CD4-positive, alpha-beta memory T cell (primary cell): ENCODE results near the gene GYS1. TPM values are rescaled to one million over a fixed set of nuclear protein-coding genes. Genes with fewer than 3 reads are reported as not detected.
A peak's percentile ranks its signal among the peaks of the same experiment; 100 is the strongest.
"Not testable (repeated sequence)": the region's sequence is repeated elsewhere in the genome, so short reads cannot be mapped to it uniquely, and the experiment has no call there.

Source experiments
- CTCF ChIA-PET: fragments of 350-600 bp; sonication (Branson Sonifier 250); formaldehyde crosslinking; loops from one replicate; lab custom pipeline; 2021; ENCODE audit warnings: inconsistent platforms; ENCODE audit not compliant: partially characterized antibody; lab: Charles Lee
- POLR2A ChIA-PET: fragments of 350-600 bp; sonication (Branson Sonifier 250); formaldehyde crosslinking; loops from one replicate; lab custom pipeline; 2021; ENCODE audit not compliant: partially characterized antibody; lab: Charles Lee
- DNase-seq, 5 donors: peaks; one replicate each; pipeline versions ENCODE4 v3.0.0 to v3.0.0-alpha.2; 2020 to 2022; ENCODE audit warnings: mixed read lengths in 1 of 5
- H3K27ac ChIP-seq: one replicate; pipeline ENCODE4 v1.7.0; 2013; ENCODE audit warnings: low read depth, low read length
- H3K27me3 ChIP-seq: 2 replicates; pipeline ENCODE4 v1.7.0; 2013; ENCODE audit warnings: mild to moderate bottlenecking, low read length, moderate library complexity; ENCODE audit not compliant: insufficient read depth
- H3K36me3 ChIP-seq: 2 replicates; pipeline ENCODE4 v1.7.0; 2013; ENCODE audit warnings: mild to moderate bottlenecking, low read length, moderate library complexity; ENCODE audit not compliant: insufficient read depth
- H3K4me1 ChIP-seq: 2 replicates; pipeline ENCODE4 v1.7.0; 2013; ENCODE audit warnings: mild to moderate bottlenecking, low read length, moderate library complexity; ENCODE audit not compliant: insufficient read depth
- H3K4me3 ChIP-seq, 2 donors: one replicate each; pipeline ENCODE4 v1.7.0; 2013; ENCODE audit warnings: low read length in 2 of 2, mild to moderate bottlenecking in 1 of 2
- H3K9me3 ChIP-seq, 2 donors: one replicate each; pipeline ENCODE4 v1.7.0; 2013; ENCODE audit warnings: low read length in 2 of 2, control low read depth in 1 of 2; ENCODE audit not compliant: control insufficient read depth in 1 of 2
- H3K27ac Mint-ChIP-seq, 7 donors: one replicate each; pipeline ENCODE4 v1.8.0; 2020 to 2021; ENCODE audit warnings: mixed read lengths in 7 of 7, mild to moderate bottlenecking in 6 of 7, inconsistent platforms in 3 of 7, moderate library complexity in 3 of 7
- H3K27me3 Mint-ChIP-seq, 2 donors: one replicate each; pipeline ENCODE4 v1.8.0; 2020 to 2021; ENCODE audit warnings: mixed read lengths in 2 of 2
- H3K36me3 Mint-ChIP-seq, 2 donors: one replicate each; pipeline ENCODE4 v1.8.0; 2020 to 2021; ENCODE audit warnings: mixed read lengths in 2 of 2, inconsistent platforms in 1 of 2, mild to moderate bottlenecking in 1 of 2
- H3K4me1 Mint-ChIP-seq, 4 donors: one replicate each; pipeline ENCODE4 v1.8.0; 2020 to 2021; ENCODE audit warnings: mixed read lengths in 4 of 4, mild to moderate bottlenecking in 1 of 4
- H3K4me3 Mint-ChIP-seq, 8 donors: one replicate each; pipeline ENCODE4 v1.8.0; 2020 to 2021; ENCODE audit warnings: mixed read lengths in 8 of 8, mild to moderate bottlenecking in 7 of 8, moderate library complexity in 6 of 8, inconsistent platforms in 3 of 8
- H3K9me3 Mint-ChIP-seq, 8 donors: one replicate each; pipeline ENCODE4 v1.8.0; 2020 to 2021; ENCODE audit warnings: mixed read lengths in 8 of 8, mild to moderate bottlenecking in 5 of 8, inconsistent platforms in 3 of 8, moderate library complexity in 1 of 8
- intact Hi-C: fragments of 100-400 bp; cut with micrococcal nuclease; formaldehyde crosslinking; loops from one replicate; pipeline ENCODE4 v1.15.1; 2023
- polyA plus RNA-seq, 2 donors: library from polyadenylated mRNA; unstranded; fragments of 300-500 nt; fragmentation: Illumina TruSeq; gene quantifications; one replicate each; pipeline ENCODE4 v1.2.3, GENCODE V29; 2021
- total RNA-seq, 2 experiments: library from RNA; stranded (reverse); gene quantifications; one replicate each; pipeline ENCODE4 v1.2.3, GENCODE V29; 2021

The GYS1 gene
- total RNA-seq (10 to 100 TPM; 56.2 to 56.4 TPM), polyA plus RNA-seq (10 to 100 TPM; 30.6 to 31.4 TPM)

DNA sequence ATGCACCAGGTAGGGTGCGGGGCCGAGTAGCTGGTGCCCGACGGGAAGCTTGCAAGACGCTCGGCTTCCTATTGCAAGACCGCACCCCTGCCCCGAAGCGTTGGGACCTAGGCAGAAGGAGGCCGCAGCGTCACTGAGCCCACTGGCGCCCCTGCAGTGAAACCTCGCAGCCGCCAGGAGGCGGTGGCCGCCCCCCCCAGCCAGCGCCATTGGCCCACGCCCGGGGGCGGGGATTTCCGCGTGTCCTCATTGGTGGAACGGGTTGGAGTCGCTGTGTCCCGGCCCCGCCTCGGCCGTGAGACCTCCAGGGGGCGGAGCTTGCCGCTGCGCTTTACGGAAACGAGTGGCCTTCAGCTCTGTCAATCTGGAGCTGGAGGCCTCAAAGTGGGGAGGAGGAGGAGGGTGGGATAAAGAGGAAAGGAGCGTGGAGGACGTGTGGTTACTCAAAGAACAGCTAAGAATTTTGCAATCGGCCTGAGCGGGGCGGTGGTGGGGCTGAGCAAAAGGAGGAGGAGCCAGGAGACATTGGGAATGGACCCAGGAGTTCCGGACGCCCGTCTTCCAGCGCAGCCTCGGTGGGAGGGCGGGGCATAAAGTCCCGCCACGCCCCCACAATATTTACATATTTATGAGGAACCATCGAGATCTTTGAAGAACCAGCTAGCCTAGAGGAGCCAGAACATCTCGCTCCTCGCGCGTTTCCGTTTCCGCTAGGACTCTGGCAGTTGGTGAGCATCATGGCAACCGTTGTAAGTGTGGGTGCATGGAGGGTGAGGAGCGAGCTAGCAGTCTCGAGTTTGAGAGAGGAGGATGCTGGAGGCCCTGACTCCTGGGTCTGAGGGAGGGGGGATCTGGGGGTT lies at the start of gene GYS1, which contains the start of gene RUVBL2:
Gene GYS1, minus strand, starts transcription at position 135 of the 860 bp plus-strand sequence. CDS start 197 bp downstream, outside the sequence.
Gene RUVBL2, plus strand, starts transcription at position 713 of the 860 bp plus-strand sequence. Its CDS starts 25 bp downstream, at position 738.
- Histone ChIP-seq H3K4me1 (peaks cover 30% of the 10 kb centered on the region), H3K9me3 (no peaks in the 10 kb centered on the region), H3K27me3 (no peaks in the 10 kb centered on the region), H3K36me3 (no peaks in the 10 kb centered on the region), H3K27ac (peak within 1 kb of the TSS; percentile 82), H3K4me3 (peak within 1 kb of the TSS; percentile 91 to 98)
- peaks cover 23 to 56% (median 31%) of the 10 kb centered on the region in 4 donors for H3K4me1 Mint-ChIP-seq
- CTCF ChIA-PET = interaction anchor here (0.6 to 2.4 kb wide), 53 partner anchors 9 to 783 kb away, joined by 3 to 21 read pairs (median 4); partner anchors contain the start of genes BAX, CA11, FTL and HSD17B14
- intact Hi-C loops = loop anchor here (1.0 to 10.0 kb wide), 10 partner anchors 25 to 647 kb away; partner anchors contain the start of genes C19orf73, CGB7, DBP and PPFIA3
- H3K9me3 Mint-ChIP-seq = no peaks in the 10 kb centered on the region
- peak; percentile 99 to 100 (median 99) for DNase-seq
- POLR2A ChIA-PET = interaction anchor here (0.7 to 4.1 kb wide), 36 partner anchors 9 to 820 kb away, joined by 3 to 68 read pairs (median 4); partner anchors contain the start of genes BAX, CA11, CGB7 and DHDH
- peak within 1 kb of the TSS; percentile 84 to 99 (median 98) for H3K27ac Mint-ChIP-seq
- peak within 1 kb of the TSS; percentile 90 to 98 (median 96) for H3K4me3 Mint-ChIP-seq
- H3K27me3 Mint-ChIP-seq = no peaks in the 10 kb centered on the region
- peaks cover 4 to 20% of the 10 kb centered on the region in 2 donors for H3K36me3 Mint-ChIP-seq

GRCh38 chr19:49042666-49043065 lies 49.6 kb upstream of the GYS1 start:
- H3K9me3 ChIP-seq, H3K36me3 Mint-ChIP-seq, H3K4me3 Mint-ChIP-seq, H3K9me3 Mint-ChIP-seq, intact Hi-C loops, H3K4me1 ChIP-seq, H3K27ac ChIP-seq, H3K4me1 Mint-ChIP-seq, H3K27ac Mint-ChIP-seq, H3K27me3 Mint-ChIP-seq, H3K36me3 ChIP-seq, H3K4me3 ChIP-seq, H3K27me3 ChIP-seq, CTCF ChIA-PET, DNase-seq, POLR2A ChIA-PET: not testable (repeated sequence)

- H3K4me3 Mint-ChIP-seq = no peak overlapping the region
- no peaks in the 10 kb centered on the region for H3K27me3 Mint-ChIP-seq
- H3K36me3 Mint-ChIP-seq = no peaks in the 10 kb centered on the region
- no peak for DNase-seq
- ChIA-PET POLR2A (no interaction called here), CTCF (interaction anchor here (1.0 kb wide), 1 partner anchor 200 kb away, joined by 3 read pairs; no protein-coding TSS in a partner anchor)
- Histone ChIP-seq H3K27me3 (no peaks in the 10 kb centered on the region), H3K4me3 (no peak overlapping the region), H3K27ac (no peak overlapping the region), H3K9me3 (no peaks in the 10 kb centered on the region), H3K36me3 (no peaks in the 10 kb centered on the region), H3K4me1 (no peaks in the 10 kb centered on the region)
- intact Hi-C loops = no loop called here
- peak overlapping the region in 1 of 7 donors; percentile 52 for H3K27ac Mint-ChIP-seq
- H3K4me1 Mint-ChIP-seq = no peaks in the 10 kb centered on the region
- H3K9me3 Mint-ChIP-seq = no peaks in the 10 kb centered on the region
Measured at GRCh38 chr19:49042177-49042576, 49.1 kb upstream of the GYS1 start.

DNA sequence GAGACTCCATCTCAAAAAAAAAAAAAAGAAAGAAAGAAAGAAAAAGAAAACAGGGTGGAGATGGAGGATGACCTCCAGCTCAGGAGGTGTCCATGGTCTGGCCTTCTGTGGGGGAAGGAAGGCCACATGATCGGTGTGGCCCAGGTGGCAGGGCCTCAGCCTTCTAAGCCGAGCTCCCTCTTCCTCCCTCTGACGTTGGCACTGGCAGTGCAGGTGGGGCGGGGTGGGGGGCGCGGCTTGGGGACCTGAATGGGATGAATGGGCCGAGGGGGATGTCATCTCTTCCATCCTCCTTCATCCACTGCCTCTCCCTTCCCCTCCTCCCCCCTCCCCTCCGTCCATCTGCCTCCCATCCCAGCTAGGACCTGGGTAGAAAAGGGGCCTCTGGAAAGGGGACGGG lies 46.6 kb upstream of the GYS1 start:
- POLR2A ChIA-PET, H3K9me3 ChIP-seq, H3K4me3 ChIP-seq, CTCF ChIA-PET, DNase-seq, intact Hi-C loops, H3K27ac Mint-ChIP-seq, H3K9me3 Mint-ChIP-seq, H3K4me1 Mint-ChIP-seq, H3K36me3 Mint-ChIP-seq, H3K27me3 Mint-ChIP-seq, H3K27ac ChIP-seq, H3K36me3 ChIP-seq, H3K27me3 ChIP-seq, H3K4me1 ChIP-seq, H3K4me3 Mint-ChIP-seq: not testable (repeated sequence)

- H3K27me3 Mint-ChIP-seq, H3K4me1 Mint-ChIP-seq, H3K36me3 Mint-ChIP-seq, POLR2A ChIA-PET, H3K9me3 ChIP-seq, intact Hi-C loops, DNase-seq, H3K27ac ChIP-seq, H3K27ac Mint-ChIP-seq, H3K4me3 Mint-ChIP-seq, H3K4me3 ChIP-seq, H3K36me3 ChIP-seq, CTCF ChIA-PET, H3K27me3 ChIP-seq, H3K4me1 ChIP-seq, H3K9me3 Mint-ChIP-seq: not testable (repeated sequence)
Measured at GRCh38 chr19:49038557-49039276, 45.6 kb upstream of the GYS1 start.

- H3K36me3 Mint-ChIP-seq, H3K9me3 ChIP-seq, H3K4me1 ChIP-seq, H3K27me3 ChIP-seq, POLR2A ChIA-PET, H3K4me3 Mint-ChIP-seq, CTCF ChIA-PET, H3K4me3 ChIP-seq, H3K27ac Mint-ChIP-seq, H3K9me3 Mint-ChIP-seq, H3K27me3 Mint-ChIP-seq, H3K4me1 Mint-ChIP-seq, H3K36me3 ChIP-seq, intact Hi-C loops, H3K27ac ChIP-seq, DNase-seq: not testable (repeated sequence)
Measured at GRCh38 chr19:49038111-49038510, 45.0 kb upstream of the GYS1 start.

GRCh38 chr19:49036815-49037214 lies 43.7 kb upstream of the GYS1 start, which contains the start of gene CGB1:
Gene CGB1 (minus strand): TSS chr19:49036895. CDS start chr19:49036711, 184 bp downstream.
- H3K27me3 ChIP-seq, POLR2A ChIA-PET, H3K9me3 ChIP-seq, H3K27me3 Mint-ChIP-seq, H3K9me3 Mint-ChIP-seq, intact Hi-C loops, H3K4me3 ChIP-seq, H3K4me3 Mint-ChIP-seq, CTCF ChIA-PET, H3K4me1 ChIP-seq, H3K27ac Mint-ChIP-seq, H3K4me1 Mint-ChIP-seq, H3K36me3 Mint-ChIP-seq, H3K36me3 ChIP-seq, H3K27ac ChIP-seq: not testable (repeated sequence)
- DNase-seq = peak in 2 of 5 donors; percentile 24 to 42
